ENCODE results near the gene GABRG3.

GABRG3 gene

GRCh38 chr15:27059610-27060202 lies 88.7 kb downstream of the GABRG3 start:
- no peak for TF ChIP-seq TAF1 (IDR thresholded peaks at IDR 0.05; ENCODE audit: borderline replicate concordance, insufficient read depth, low read length)
- no peak for TF ChIP-seq SIN3A (IDR thresholded peaks at IDR 0.05; ENCODE audit: borderline replicate concordance, insufficient read depth, low read length)
- TF ChIP-seq POLR2AphosphoS5 (IDR thresholded peaks at IDR 0.05; ENCODE audit: low read depth, low read length): no peak
- TF ChIP-seq REST (IDR thresholded peaks at IDR 0.05; ENCODE audit: insufficient read depth in 1 of 2, low read depth in 2 of 2, low read length in 2 of 2): no peak
- no peak for TF ChIP-seq FOXP2 (optimal IDR thresholded peaks at IDR 0.05; ENCODE audit: borderline replicate concordance, extremely low read depth, extremely low read length, insufficient read depth)

- no peak for TF ChIP-seq TAF1 (IDR thresholded peaks at IDR 0.05; ENCODE audit: borderline replicate concordance, insufficient read depth, low read length)
- no peak for TF ChIP-seq FOXP2 (optimal IDR thresholded peaks at IDR 0.05; ENCODE audit: borderline replicate concordance, extremely low read depth, extremely low read length, insufficient read depth)
- TF ChIP-seq SIN3A (IDR thresholded peaks at IDR 0.05; ENCODE audit: borderline replicate concordance, insufficient read depth, low read length): no peak
- no peak for TF ChIP-seq REST (IDR thresholded peaks at IDR 0.05; ENCODE audit: insufficient read depth in 1 of 2, low read depth in 2 of 2, low read length in 2 of 2)
- TF ChIP-seq POLR2AphosphoS5 (IDR thresholded peaks at IDR 0.05; ENCODE audit: low read depth, low read length): no peak
These were observed 90.8 kb downstream of the GABRG3 start for GRCh38 chr15:27061739-27062138.

GRCh38 chr15:27062951-27063350 lies 92.0 kb downstream of the GABRG3 start:
- TF ChIP-seq POLR2AphosphoS5 (IDR thresholded peaks at IDR 0.05; ENCODE audit: low read depth, low read length) (no peak), TAF1 (IDR thresholded peaks at IDR 0.05; ENCODE audit: borderline replicate concordance, insufficient read depth, low read length) (no peak), REST (IDR thresholded peaks at IDR 0.05; ENCODE audit: insufficient read depth in 1 of 2, low read depth in 2 of 2, low read length in 2 of 2) (no peak), FOXP2 (optimal IDR thresholded peaks at IDR 0.05; ENCODE audit: borderline replicate concordance, extremely low read depth, extremely low read length, insufficient read depth) (no peak), SIN3A (IDR thresholded peaks at IDR 0.05; ENCODE audit: borderline replicate concordance, insufficient read depth, low read length) (no peak)

- no peak for TF ChIP-seq FOXP2 (optimal IDR thresholded peaks at IDR 0.05; ENCODE audit: borderline replicate concordance, extremely low read depth, extremely low read length, insufficient read depth)
- no peak for TF ChIP-seq SIN3A (IDR thresholded peaks at IDR 0.05; ENCODE audit: borderline replicate concordance, insufficient read depth, low read length)
- no peak for TF ChIP-seq REST (IDR thresholded peaks at IDR 0.05; ENCODE audit: insufficient read depth in 1 of 2, low read depth in 2 of 2, low read length in 2 of 2)
- no peak for TF ChIP-seq TAF1 (IDR thresholded peaks at IDR 0.05; ENCODE audit: borderline replicate concordance, insufficient read depth, low read length)
- no peak for TF ChIP-seq POLR2AphosphoS5 (IDR thresholded peaks at IDR 0.05; ENCODE audit: low read depth, low read length)
These were observed 93.1 kb downstream of the GABRG3 start for GRCh38 chr15:27064080-27064479.

Data from PFSK-1 (cell line).